HS-27A (cell line): ENCODE measurements around the gene TAF8.
"Not testable (repeated sequence)": the region's sequence is repeated elsewhere in the genome, so short reads cannot be mapped to it uniquely, and the experiment has no call there.

Source experiments
- DNase-seq: peaks from one replicate; pipeline ENCODE4 v3.0.0-alpha.2; 2012; ENCODE audit warnings: low read depth, missing footprints

The TAF8 gene

DNA sequence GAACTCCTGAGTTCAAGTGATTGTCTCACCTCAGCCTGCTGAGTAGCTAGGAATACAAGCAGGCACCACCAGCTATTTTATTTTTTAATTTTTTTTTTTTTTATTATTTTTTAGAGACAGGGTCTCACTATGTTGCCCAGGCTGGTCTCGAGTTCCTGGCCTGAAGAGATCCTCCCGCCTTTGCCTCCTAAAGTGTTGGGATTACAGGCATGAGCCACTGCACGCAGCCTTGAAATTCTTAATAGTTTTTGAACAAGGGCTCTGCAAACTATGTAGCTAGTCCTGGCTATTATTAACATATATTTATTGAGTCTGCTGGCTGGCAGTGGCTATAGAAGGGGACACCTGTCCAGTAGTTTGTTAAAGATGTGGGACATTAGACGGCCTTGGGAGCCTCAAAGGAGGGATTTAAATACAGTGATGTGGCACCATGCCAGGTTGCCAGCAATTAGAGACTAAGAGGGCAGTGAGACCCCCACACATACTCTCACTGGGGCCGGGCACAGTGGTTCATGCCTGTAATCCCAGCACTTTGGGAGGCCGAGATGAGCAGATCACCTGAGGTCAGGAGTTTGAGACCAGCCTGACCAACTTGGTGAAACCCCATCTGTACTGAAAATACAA lies 21.1 kb upstream of the TAF8 start:
- DNase-seq: no peak

- no peak for DNase-seq
Measured at GRCh38 chr6:42029881-42030280, 20.4 kb upstream of the TAF8 start.

GRCh38 chr6:42030585-42031506 lies 19.5 kb upstream of the TAF8 start:
- no peak for DNase-seq

DNA sequence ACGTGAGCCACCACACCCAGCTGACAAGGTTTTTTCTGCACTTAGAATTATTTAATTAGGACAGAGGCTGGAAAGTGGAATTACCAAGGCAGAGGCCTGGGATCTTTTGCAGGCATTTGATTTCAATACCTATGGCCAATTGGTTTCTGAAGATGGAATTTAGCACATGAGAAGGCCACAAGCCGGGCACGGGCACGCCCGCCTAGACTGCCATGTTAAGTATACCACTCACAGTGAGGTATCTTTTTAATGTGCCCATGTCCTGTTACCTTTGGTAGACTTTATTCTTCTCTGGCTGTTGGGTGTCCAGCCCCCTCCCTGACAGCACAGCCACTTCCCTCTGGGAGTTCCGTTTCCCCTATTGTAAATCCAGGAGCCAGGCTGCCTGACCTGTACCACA lies 18.0 kb upstream of the TAF8 start:
- no peak for DNase-seq

DNA sequence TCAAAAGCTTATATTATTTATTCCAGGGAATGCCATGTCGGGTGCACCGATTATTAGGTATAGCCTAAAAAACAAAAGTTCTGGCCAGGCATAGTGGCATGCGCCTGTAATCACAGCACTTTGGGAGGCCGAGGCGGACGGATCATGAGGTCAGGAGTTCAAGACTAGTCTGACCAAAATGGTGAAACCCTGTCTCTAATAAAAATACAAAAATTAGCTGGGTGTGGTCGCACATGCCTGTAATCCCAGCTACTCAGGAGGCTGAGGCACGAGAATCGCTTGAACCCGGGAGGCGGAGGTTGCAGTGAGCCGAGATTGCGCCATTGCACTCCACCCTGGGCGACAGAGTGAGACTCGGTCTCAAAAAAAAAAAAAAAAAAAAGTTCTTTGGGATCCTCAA lies 12.7 kb upstream of the TAF8 start:
- not testable (repeated sequence) for DNase-seq

DNA sequence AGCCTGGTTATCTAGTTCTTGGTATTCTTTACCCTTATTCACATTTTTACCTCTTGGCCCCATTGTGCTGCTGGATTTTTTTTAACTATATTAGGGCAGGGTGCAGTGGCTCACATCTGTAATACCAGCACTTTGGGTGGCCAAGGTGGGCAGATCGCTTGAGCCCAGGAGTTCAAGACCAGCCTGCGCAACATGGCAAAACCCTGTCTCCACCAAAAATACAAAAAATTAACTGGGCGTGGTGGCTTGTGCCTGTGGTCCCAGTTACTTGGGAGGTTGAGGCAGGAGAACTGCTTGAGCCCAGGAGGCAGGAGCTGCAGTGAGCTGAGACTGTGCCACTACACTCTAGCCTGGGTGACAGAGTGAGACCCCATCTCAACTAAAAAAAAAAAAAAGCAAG lies 12.2 kb upstream of the TAF8 start:
- DNase-seq: no peak

GRCh38 chr6:42038811-42039408 lies 11.4 kb upstream of the TAF8 start:
- DNase-seq: no peak

DNA sequence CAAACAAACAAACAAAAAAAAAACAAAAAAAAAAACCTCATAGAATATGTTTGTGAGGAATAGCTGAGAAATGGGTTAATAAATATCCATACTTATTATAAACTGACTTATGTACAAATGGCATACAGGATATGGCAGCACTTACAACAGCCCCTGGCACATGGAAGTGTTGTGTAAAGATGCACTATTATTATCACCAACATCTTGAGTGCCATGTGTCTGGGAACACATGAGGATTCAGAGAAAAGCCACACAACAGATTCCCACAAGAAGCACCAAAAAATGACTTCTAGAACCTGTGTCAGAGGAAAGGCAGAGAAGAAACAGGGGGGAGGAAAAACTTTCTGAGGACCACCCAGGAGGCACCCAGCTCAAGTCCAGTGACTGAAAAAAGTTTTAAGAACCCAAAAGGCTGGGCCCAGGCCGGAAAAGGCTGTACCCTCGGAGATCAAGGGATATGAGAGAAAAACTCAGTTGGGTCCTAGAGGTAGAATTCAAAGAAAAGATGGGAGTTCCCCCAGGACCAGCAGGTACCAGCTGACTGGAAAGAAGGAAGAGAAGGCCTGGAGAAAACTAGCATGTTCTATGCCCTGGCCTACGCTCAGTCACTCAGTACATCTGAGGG lies 9.4 kb upstream of the TAF8 start:
- DNase-seq: no peak

- DNase-seq: no peak
Measured at GRCh38 chr6:42041481-42042053, 8.8 kb upstream of the TAF8 start.

- DNase-seq: no peak
Measured at GRCh38 chr6:42042108-42042507, 8.2 kb upstream of the TAF8 start.

GRCh38 chr6:42043787-42044475 lies 6.4 kb upstream of the TAF8 start:
- DNase-seq: peak; percentile 62

DNA sequence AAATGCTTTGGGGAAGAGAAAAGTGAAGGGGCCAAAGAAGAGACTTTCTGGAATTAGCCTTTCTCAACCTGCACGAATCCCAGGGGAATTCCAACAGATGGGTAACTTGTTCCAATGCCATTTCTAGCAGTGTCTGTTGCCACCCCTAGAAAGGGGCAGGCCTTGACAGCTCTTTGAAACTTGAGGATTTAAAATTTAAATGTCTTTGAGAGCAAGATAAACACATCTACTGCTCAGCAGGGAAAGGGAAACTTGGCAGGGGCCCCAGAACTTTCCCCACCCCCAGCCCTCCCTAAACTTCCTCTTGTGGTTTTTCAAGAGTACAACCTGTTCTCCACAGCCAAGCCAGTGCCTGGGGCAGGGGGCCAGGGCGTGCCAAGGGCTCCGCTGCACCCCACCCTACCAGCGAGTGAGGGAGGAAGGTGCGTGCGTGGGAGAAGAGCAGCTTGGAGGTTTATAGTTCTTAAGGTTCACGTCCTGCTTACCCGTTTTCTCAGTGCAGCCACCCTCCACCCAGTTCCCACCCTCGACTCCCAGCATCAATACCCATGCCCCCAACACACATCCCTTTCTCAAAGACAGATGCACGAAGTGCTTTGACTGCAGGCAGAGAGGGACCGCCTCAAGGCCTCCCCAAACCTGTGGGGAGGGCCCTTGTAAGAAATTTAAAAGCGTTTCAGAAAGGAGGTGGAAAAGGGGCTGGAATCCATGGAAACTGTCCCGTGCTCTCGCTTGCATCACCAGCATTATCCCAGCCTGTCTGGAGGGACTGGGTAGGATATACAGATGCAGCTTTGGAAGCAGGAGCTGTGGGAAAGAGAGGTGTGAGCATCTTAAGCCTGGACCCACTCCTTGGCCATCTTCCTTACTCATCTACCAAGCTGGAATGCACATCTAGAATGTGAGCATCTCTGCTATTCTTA lies 4.5 kb upstream of the TAF8 start:
- no peak for DNase-seq

GRCh38 chr6:42046464-42047212 lies 3.7 kb upstream of the TAF8 start:
- DNase-seq: no peak

- DNase-seq: no peak
Measured at GRCh38 chr6:42047213-42047590, 3.1 kb upstream of the TAF8 start.

GRCh38 chr6:42047790-42048405 lies 2.4 kb upstream of the TAF8 start:
- DNase-seq: no peak

DNA sequence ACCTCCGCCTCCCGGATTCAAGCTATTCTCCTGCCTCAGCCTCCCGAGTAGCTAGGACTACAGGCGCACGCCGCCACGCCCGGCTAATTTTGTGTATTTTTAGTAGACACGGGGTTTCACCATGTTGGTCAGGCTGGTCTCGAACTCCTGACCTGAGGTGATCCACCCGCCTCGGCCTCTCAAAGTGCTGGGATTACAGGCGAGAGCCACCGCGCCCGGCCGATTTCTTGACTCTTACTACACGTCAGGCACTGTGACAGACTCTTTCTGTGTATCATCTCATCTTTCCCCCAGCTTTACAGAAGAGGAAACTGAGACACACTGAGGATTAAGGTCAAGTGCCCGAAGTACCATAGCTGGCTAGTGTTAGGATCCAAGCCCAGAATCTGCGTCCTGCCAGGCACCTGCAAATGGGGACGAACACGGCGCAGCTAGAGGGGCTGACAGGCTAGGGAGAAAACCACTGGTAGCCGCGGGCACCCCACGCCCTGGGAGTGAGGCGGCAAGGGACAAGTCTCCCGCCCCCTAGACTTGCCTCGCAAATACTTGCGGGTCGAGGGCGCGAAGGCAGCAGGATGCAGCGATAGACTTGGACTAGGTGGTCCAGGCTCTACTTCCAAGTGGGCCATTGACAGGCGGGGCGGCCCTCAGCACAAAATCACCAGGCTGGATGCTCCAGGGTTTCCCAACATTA lies 1.1 kb upstream of the TAF8 start:
- DNase-seq: no peak

- DNase-seq: no peak
Measured at GRCh38 chr6:42049948-42050296, 402 bp upstream of the TAF8 start.

DNA sequence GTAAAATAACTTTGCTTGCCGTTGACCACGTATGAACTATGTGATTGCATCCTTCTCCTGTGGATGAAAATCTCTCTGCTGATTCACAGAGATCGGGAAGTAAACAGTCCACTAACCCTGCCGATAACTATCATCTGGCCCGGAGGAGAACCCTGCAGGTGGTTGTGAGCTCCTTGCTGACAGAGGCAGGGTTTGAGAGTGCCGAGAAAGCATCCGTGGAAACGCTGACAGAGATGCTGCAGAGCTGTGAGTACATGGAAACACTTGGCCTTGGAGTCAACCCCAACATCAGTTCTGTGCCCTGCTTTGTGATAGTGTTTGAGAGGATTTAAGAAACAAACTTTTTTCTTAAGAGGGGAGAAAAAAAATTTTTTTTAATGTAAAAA lies 937 bp downstream of the TAF8 start:
- DNase-seq: no peak

- no peak for DNase-seq
Measured at GRCh38 chr6:42053601-42054000, 3.3 kb downstream of the TAF8 start.
